K562 (cell line): ENCODE data around the gene SPATA25. TPM values are rescaled to one million over a fixed set of nuclear protein-coding genes. Genes with fewer than 3 reads are reported as not detected.

ENCODE experiments used
- ATAC-seq: fragments of 200-7000 bp; cut with Tn5 transposase; 3 replicates; pipeline ENCODE4 v1.9.1; 2020; ENCODE audit warnings: moderate library complexity
- BruUV-seq: library from RNA; stranded (reverse); fragments of 400-500 nt; replicated peaks from 2 replicates; lab custom pipeline; 2021; lab: Mats Ljungman, UMichigan
- CTCF ChIA-PET: fragments of 300-600 bp; formaldehyde crosslinking; extraction: SDS; loops from one replicate; lab custom pipeline; 2021; ENCODE audit warnings: low intra/inter-chr PET ratio; lab: Yijun Ruan, JAX
- POLR2A ChIA-PET: fragments of 300-600, 350-650 bp; sonication (Branson Sonifier 250); formaldehyde crosslinking; extraction: SDS; loops from one replicate; lab custom pipeline; 2021; ENCODE audit warnings: antibody characterized with exemption, inconsistent platforms; lab: Yijun Ruan, JAX
- DNase-seq, 4 experiments: peaks; one replicate each; pipeline versions ENCODE4 v3.0.0 to v3.0.0-alpha.2; 2011 to 2018; ENCODE audit warnings: low spot score in 3 of 4, mixed read lengths in 3 of 4; ENCODE audit errors: extremely low read depth in 1 of 4
- FAIRE-seq: peaks from 2 replicates; lab custom pipeline; 2011; peaks lifted over from hg19 to GRCh38; lab: Jason Lieb, UNC
- H2AFZ ChIP-seq: 2 replicates; pipeline ENCODE4 v1.6.0; 2011; ENCODE audit warnings: low read depth, low read length, control low read depth, inconsistent platforms
- H3K27ac ChIP-seq: fragments of 200-600 bp; 3 replicates; pipeline ENCODE4 v1.8.0; 2011; ENCODE audit warnings: low read depth, mild to moderate bottlenecking, control low read depth, inconsistent platforms, low read length, moderate library complexity, mixed read lengths; ENCODE audit errors: extremely low read depth
- H3K27me3 ChIP-seq, 2 experiments: fragments of 300-600 bp in 1 of 2; 2 replicates in 1 of 2; 3 replicates in 1 of 2; pipeline versions ENCODE4 v1.6.0 to v1.8.0; 2011; ENCODE audit warnings: inconsistent platforms in 2 of 2, low read length in 2 of 2, mild to moderate bottlenecking in 1 of 2, mixed read lengths in 1 of 2, moderate library complexity in 1 of 2; ENCODE audit not compliant: control insufficient read depth in 2 of 2, insufficient read depth in 2 of 2
- H3K36me3 ChIP-seq: fragments of 300-600 bp; 3 replicates; pipeline ENCODE4 v1.8.0; 2011; ENCODE audit warnings: mild to moderate bottlenecking, low read length, inconsistent platforms; ENCODE audit not compliant: control insufficient read depth, insufficient read depth
- H3K4me1 ChIP-seq, 2 experiments: fragments of 200-600 bp in 1 of 2; replicated peaks in 1 of 2; 2 replicates in 1 of 2; 3 replicates in 1 of 2; pipeline versions ENCODE4 v1.5.1 to v1.8.0; 2011; ENCODE audit warnings: inconsistent platforms in 2 of 2, low read length in 2 of 2, mild to moderate bottlenecking in 1 of 2, mixed read lengths in 1 of 2, moderate library complexity in 1 of 2; ENCODE audit not compliant: control insufficient read depth in 2 of 2, insufficient read depth in 2 of 2
- H3K4me2 ChIP-seq: 2 replicates; pipeline ENCODE4 v1.6.1; 2011; ENCODE audit warnings: low read length, control low read depth, inconsistent platforms, mixed read lengths; ENCODE audit not compliant: insufficient read depth
- H3K4me3 ChIP-seq: fragments of 200-600 bp; sonication (generic), shearing (Covaris generic); 2 replicates; pipeline ENCODE4 v1.5.1; 2016; ENCODE audit warnings: control low read depth, inconsistent platforms
- H3K79me2 ChIP-seq: fragments of 200-600 bp; 3 replicates; pipeline ENCODE4 v1.8.0; 2011; ENCODE audit warnings: low read length, inconsistent platforms; ENCODE audit not compliant: control insufficient read depth, insufficient read depth
- H3K9ac ChIP-seq, 2 experiments: 2 replicates each; pipeline versions ENCODE4 v1.6.0 to v1.6.1; 2011; ENCODE audit warnings: low read depth in 2 of 2, low read length in 2 of 2, control low read depth in 1 of 2, inconsistent platforms in 1 of 2, mild to moderate bottlenecking in 1 of 2, mixed read lengths in 1 of 2; ENCODE audit not compliant: insufficient read depth in 1 of 2
- H3K9me1 ChIP-seq: one replicate; pipeline ENCODE4 v1.6.0; 2011; ENCODE audit warnings: inconsistent platforms, mild to moderate bottlenecking, low read length, moderate library complexity; ENCODE audit not compliant: control insufficient read depth, insufficient read depth
- H3K9me3 ChIP-seq: replicated peaks from 2 replicates; pipeline ENCODE4 v1.5.1; 2011; ENCODE audit warnings: low read depth, low read length, inconsistent platforms; ENCODE audit not compliant: control insufficient read depth, insufficient read depth
- H4K20me1 ChIP-seq: replicated peaks from 2 replicates; pipeline ENCODE4 v1.6.1; 2011; ENCODE audit warnings: low read length, inconsistent platforms, mixed read lengths; ENCODE audit not compliant: control insufficient read depth, insufficient read depth
- CHD1 ChIP-seq: fragments of 200-600 bp; sonication (generic); IDR thresholded peaks from one replicate; pipeline ENCODE4 v1.6.1; 2012; ENCODE audit warnings: mild to moderate bottlenecking, moderate library complexity, low read length, inconsistent platforms
- NFXL1 ChIP-seq: fragments of 450-650 bp; formaldehyde crosslinking; IDR thresholded peaks from 2 replicates; pipeline ENCODE4 v1.4.0; 2021; ENCODE audit warnings: mild to moderate bottlenecking
- RBFOX2 ChIP-seq: fragments of 200-400 bp; formaldehyde crosslinking; IDR thresholded peaks from 2 replicates; pipeline ENCODE4 v1.6.1; 2017; ENCODE audit warnings: low read depth, mild to moderate bottlenecking, low read length, moderate library complexity
- RFX7 ChIP-seq: fragments of 250-450 bp; sonication (Bioruptor Pico); IDR thresholded peaks from 2 replicates; pipeline ENCODE4 v1.5.1; 2021; ENCODE audit warnings: mild to moderate bottlenecking
- YY1 ChIP-seq, 3 experiments: IDR thresholded peaks; 2 replicates each; pipeline ENCODE4 v1.6.1; 2011; ENCODE audit warnings: low read length in 2 of 3, mild to moderate bottlenecking in 2 of 3, moderate library complexity in 2 of 3, borderline replicate concordance in 1 of 3, control low read depth in 1 of 3, low read depth in 1 of 3; ENCODE audit not compliant: insufficient read depth in 3 of 3, insufficient replicate concordance in 2 of 3, control insufficient read depth in 1 of 3, insufficient read length in 1 of 3; ENCODE audit errors: extremely low read depth in 1 of 3
- WGBS: fragments of 100-300 bp; shearing (Covaris generic); methylation state at CpG from one replicate; pipeline ENCODE4 v1.1.6; 2016; ENCODE audit warnings: low coverage, mixed read lengths; ENCODE audit not compliant: insufficient coverage; ENCODE audit errors: missing lambda C conversion rate; 5-methylcytosine and 5-hydroxymethylcytosine counted together
- in situ Hi-C: fragments of 300-500 bp; cut with MboI; formaldehyde crosslinking; loops from 4 replicates; pipeline ENCODE4 v1.15.0; 2018; ENCODE audit warnings: inconsistent platforms, mixed read lengths
- intact Hi-C: fragments of 100-400 bp; cut with micrococcal nuclease; formaldehyde crosslinking; loops from 2 replicates; pipeline ENCODE4 v1.14.2; 2022
- polyA plus RNA-seq, 8 experiments: library from polyadenylated mRNA; depleted of rRNA in 4 of 8; stranded (reverse) in 5 of 8; unstranded in 3 of 8; fragments of >200 nt; fragmentation: Nextera tagmentation in 2 of 8; fragmentation: Illumina TruSeq in 1 of 8; extraction: Ambion mirVana in 2 of 8; extraction: Trizol in 1 of 8; gene quantifications; 2 replicates each; pipeline versions ENCODE4 v1.2.1 to v1.2.3, GENCODE V29; 2011 to 2014; ENCODE audit warnings: inconsistent platforms in 1 of 8, missing spikeins in 1 of 8
- total RNA-seq, 7 experiments: library from RNA; depleted of rRNA in 6 of 7; stranded (reverse); fragments of >200 nt in 6 of 7; fragmentation: Illumina TruSeq in 2 of 7; extraction: Trizol in 2 of 7; gene quantifications; 2 replicates each; pipeline versions ENCODE4 v1.2.1 to v1.2.3, GENCODE V29; 2011 to 2021; ENCODE audit warnings: low replicate concordance in 1 of 7
- TF ChIP-seq, protein P1 (sequence below): fragments of 450-650 bp; IDR thresholded peaks from 2 replicates; pipeline ENCODE4 v1.6.1; 2016; ENCODE audit warnings: mild to moderate bottlenecking, moderate library complexity
- TF ChIP-seq, protein P2 (sequence below): fragments of 200-800 bp; sonication (Bioruptor generic); IDR thresholded peaks from 2 replicates; pipeline ENCODE4 v1.6.1; 2017; ENCODE audit warnings: missing genetic modification characterization, missing compliant biosample characterization

SPATA25 gene
- total and polyA plus RNA-seq, 9 of the 15 experiments (the other 6 are each of a cell fraction or from before 2014, with no cell fraction given), result 0.21 to 0.95 (median 0.53) TPM; not detected in 3

DNA sequence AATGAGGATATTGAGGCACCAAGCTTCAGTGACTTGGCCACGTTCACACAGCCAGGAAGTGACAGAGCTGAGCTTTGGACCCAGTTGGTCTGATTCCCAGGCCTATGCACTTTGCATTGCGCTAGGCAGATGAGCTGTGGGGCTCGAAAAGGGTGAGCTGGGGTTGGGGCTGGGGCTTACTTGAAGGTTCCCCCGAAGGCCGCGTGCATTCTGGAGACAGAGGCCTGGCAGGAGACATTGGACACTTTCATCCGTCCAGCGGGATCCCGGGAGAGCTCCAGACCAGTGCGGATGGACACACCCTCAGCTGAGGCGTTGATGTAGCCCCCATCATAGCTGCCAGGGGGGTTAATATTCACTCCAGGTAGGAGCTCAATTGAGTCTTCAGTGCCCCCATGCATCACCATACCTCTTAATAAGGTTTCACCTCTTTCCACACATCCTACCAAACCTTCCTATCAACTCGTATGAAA lies 21.9 kb upstream of the SPATA25 start:
- in situ Hi-C loops, result no loop called here
- WGBS, result 49% methylated on average over 12 of the region's 12 CpGs
- CTCF ChIA-PET, result no interaction called here
- Histone ChIP-seq H3K9me1 (no peaks in the 10 kb centered on the region), H3K36me3 (peaks cover 19% of the 10 kb centered on the region; the same call in 2 of the 3 replicates), H3K27me3 (no peaks in the 10 kb centered on the region), H3K27ac (peak overlapping the region; percentile 85), H3K79me2 (peaks cover 15% of the 10 kb centered on the region), H3K4me1 (peaks cover 20 to 51% of the 10 kb centered on the region in 2 experiments), H4K20me1 (no peaks in the 10 kb centered on the region), H3K4me2 (peak overlapping the region; percentile 83), H2AFZ (peak overlapping the region; percentile 87), H3K9me3 (no peaks in the 10 kb centered on the region), H3K4me3 (peak overlapping the region; percentile 17), H3K9ac (peak overlapping the region; percentile 63 to 64)
- FAIRE-seq (no peak), ATAC-seq (no peak), DNase-seq (peak in 1 of 4 experiments; percentile 25)
- POLR2A ChIA-PET, result interaction anchor here (0.6 to 2.6 kb wide), 11 partner anchors 10 to 43 kb away, joined by 3 to 13 read pairs (median 6); partner anchors contain the start of genes CTSA and PCIF1
- no TSS peak for BruUV-seq
- intact Hi-C loops, result no loop called here
- TF ChIP-seq CHD1, result peak; percentile 54
- no peak for TF ChIP-seq RFX7 (CRISPR knock-in tag)
- TF ChIP-seq, protein P1, sequence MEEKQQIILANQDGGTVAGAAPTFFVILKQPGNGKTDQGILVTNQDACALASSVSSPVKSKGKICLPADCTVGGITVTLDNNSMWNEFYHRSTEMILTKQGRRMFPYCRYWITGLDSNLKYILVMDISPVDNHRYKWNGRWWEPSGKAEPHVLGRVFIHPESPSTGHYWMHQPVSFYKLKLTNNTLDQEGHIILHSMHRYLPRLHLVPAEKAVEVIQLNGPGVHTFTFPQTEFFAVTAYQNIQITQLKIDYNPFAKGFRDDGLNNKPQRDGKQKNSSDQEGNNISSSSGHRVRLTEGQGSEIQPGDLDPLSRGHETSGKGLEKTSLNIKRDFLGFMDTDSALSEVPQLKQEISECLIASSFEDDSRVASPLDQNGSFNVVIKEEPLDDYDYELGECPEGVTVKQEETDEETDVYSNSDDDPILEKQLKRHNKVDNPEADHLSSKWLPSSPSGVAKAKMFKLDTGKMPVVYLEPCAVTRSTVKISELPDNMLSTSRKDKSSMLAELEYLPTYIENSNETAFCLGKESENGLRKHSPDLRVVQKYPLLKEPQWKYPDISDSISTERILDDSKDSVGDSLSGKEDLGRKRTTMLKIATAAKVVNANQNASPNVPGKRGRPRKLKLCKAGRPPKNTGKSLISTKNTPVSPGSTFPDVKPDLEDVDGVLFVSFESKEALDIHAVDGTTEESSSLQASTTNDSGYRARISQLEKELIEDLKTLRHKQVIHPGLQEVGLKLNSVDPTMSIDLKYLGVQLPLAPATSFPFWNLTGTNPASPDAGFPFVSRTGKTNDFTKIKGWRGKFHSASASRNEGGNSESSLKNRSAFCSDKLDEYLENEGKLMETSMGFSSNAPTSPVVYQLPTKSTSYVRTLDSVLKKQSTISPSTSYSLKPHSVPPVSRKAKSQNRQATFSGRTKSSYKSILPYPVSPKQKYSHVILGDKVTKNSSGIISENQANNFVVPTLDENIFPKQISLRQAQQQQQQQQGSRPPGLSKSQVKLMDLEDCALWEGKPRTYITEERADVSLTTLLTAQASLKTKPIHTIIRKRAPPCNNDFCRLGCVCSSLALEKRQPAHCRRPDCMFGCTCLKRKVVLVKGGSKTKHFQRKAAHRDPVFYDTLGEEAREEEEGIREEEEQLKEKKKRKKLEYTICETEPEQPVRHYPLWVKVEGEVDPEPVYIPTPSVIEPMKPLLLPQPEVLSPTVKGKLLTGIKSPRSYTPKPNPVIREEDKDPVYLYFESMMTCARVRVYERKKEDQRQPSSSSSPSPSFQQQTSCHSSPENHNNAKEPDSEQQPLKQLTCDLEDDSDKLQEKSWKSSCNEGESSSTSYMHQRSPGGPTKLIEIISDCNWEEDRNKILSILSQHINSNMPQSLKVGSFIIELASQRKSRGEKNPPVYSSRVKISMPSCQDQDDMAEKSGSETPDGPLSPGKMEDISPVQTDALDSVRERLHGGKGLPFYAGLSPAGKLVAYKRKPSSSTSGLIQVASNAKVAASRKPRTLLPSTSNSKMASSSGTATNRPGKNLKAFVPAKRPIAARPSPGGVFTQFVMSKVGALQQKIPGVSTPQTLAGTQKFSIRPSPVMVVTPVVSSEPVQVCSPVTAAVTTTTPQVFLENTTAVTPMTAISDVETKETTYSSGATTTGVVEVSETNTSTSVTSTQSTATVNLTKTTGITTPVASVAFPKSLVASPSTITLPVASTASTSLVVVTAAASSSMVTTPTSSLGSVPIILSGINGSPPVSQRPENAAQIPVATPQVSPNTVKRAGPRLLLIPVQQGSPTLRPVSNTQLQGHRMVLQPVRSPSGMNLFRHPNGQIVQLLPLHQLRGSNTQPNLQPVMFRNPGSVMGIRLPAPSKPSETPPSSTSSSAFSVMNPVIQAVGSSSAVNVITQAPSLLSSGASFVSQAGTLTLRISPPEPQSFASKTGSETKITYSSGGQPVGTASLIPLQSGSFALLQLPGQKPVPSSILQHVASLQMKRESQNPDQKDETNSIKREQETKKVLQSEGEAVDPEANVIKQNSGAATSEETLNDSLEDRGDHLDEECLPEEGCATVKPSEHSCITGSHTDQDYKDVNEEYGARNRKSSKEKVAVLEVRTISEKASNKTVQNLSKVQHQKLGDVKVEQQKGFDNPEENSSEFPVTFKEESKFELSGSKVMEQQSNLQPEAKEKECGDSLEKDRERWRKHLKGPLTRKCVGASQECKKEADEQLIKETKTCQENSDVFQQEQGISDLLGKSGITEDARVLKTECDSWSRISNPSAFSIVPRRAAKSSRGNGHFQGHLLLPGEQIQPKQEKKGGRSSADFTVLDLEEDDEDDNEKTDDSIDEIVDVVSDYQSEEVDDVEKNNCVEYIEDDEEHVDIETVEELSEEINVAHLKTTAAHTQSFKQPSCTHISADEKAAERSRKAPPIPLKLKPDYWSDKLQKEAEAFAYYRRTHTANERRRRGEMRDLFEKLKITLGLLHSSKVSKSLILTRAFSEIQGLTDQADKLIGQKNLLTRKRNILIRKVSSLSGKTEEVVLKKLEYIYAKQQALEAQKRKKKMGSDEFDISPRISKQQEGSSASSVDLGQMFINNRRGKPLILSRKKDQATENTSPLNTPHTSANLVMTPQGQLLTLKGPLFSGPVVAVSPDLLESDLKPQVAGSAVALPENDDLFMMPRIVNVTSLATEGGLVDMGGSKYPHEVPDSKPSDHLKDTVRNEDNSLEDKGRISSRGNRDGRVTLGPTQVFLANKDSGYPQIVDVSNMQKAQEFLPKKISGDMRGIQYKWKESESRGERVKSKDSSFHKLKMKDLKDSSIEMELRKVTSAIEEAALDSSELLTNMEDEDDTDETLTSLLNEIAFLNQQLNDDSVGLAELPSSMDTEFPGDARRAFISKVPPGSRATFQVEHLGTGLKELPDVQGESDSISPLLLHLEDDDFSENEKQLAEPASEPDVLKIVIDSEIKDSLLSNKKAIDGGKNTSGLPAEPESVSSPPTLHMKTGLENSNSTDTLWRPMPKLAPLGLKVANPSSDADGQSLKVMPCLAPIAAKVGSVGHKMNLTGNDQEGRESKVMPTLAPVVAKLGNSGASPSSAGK, result peak; percentile 24; the same call in 1 of the 2 replicates
- peak in 1 of 3 experiments; percentile 7 for TF ChIP-seq YY1 (IDR thresholded peaks at IDR 0.05; ENCODE audit: borderline replicate concordance in 1 of 3, control insufficient read depth in 1 of 3, extremely low read depth in 1 of 3, insufficient read depth in 3 of 3, insufficient read length in 1 of 3, insufficient replicate concordance in 2 of 3, low read depth in 1 of 3, low read length in 2 of 3)
- TF ChIP-seq, protein P2, sequence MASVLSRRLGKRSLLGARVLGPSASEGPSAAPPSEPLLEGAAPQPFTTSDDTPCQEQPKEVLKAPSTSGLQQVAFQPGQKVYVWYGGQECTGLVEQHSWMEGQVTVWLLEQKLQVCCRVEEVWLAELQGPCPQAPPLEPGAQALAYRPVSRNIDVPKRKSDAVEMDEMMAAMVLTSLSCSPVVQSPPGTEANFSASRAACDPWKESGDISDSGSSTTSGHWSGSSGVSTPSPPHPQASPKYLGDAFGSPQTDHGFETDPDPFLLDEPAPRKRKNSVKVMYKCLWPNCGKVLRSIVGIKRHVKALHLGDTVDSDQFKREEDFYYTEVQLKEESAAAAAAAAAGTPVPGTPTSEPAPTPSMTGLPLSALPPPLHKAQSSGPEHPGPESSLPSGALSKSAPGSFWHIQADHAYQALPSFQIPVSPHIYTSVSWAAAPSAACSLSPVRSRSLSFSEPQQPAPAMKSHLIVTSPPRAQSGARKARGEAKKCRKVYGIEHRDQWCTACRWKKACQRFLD (CRISPR knock-in tag), result 0 out of 2 replicates have a peak, but pooled peaks have one; percentile 1
- 0 out of 2 replicates have a peak, but pooled peaks have one; percentile 21 for TF ChIP-seq RBFOX2
- no peak for TF ChIP-seq NFXL1
